Measurements from ENCODE around the gene OR5W2.
"Not testable (repeated sequence)": the region's sequence is repeated elsewhere in the genome, so short reads cannot be mapped to it uniquely, and the experiment has no call there.

The OR5W2 gene

DNA sequence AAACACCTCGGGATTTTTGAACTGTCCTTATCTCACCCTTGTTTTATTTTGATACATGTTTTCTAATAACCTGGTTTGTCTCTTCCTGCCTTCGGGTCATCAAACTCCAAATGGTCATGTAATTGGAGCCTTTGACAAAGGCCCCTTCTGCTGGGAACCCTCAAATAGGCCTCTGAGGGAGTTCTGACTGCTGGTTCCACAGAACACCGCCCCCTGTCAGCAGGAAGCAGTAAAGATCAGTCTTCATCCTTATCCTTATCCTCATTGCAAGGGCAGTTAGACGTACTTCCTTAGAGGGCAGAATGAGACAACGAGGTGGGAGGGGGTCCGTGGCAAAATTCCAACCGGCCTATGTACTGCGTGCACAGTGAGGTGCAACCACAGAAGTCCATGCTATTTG is 19.2 kb downstream of the OR5W2 start:
- TF ChIP-seq, protein P1, sequence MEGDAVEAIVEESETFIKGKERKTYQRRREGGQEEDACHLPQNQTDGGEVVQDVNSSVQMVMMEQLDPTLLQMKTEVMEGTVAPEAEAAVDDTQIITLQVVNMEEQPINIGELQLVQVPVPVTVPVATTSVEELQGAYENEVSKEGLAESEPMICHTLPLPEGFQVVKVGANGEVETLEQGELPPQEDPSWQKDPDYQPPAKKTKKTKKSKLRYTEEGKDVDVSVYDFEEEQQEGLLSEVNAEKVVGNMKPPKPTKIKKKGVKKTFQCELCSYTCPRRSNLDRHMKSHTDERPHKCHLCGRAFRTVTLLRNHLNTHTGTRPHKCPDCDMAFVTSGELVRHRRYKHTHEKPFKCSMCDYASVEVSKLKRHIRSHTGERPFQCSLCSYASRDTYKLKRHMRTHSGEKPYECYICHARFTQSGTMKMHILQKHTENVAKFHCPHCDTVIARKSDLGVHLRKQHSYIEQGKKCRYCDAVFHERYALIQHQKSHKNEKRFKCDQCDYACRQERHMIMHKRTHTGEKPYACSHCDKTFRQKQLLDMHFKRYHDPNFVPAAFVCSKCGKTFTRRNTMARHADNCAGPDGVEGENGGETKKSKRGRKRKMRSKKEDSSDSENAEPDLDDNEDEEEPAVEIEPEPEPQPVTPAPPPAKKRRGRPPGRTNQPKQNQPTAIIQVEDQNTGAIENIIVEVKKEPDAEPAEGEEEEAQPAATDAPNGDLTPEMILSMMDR (IDR thresholded peaks at IDR 0.05; ENCODE audit: extremely low read depth, missing control alignments): no peak

DNA sequence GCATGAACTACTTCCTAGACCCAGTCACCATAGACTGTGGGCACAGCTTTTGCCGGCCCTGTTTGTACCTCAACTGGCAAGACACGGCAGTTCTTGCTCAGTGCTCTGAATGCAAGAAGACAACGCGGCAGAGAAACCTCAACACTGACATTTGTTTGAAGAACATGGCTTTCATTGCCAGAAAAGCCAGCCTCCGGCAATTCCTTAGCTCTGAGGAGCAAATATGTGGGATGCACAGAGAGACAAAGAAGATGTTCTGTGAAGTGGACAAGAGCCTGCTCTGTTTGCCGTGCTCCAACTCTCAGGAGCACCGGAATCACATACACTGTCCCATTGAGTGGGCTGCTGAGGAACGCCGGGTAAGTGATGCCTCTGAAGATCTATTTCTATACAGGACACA is 28.9 kb downstream of the OR5W2 start:
- DNase-seq (ENCODE audit: low spot score): not testable (repeated sequence)

More for the DNA sequence above, 19.2 kb downstream of the OR5W2 start:
- no peak for DNase-seq (ENCODE audit: low spot score)

DNA sequence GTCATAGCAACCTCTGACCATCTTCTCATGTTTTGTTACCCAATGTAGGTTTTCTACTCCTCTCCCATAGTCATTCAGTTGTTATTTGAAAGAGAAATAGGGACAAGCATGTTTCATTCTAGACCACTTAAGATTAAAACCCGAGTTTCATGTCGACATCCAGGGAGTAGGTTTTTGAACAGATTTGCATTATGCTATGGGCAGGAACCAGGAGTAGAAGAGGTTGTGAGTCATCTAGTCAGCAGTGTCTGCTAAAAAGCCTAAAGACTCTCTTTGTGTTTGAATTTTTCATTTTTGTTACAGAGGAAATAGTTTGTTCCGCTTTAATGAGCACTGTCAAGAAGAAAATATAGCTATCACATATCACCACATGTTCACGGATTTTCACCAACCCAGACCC is 29.4 kb downstream of the OR5W2 start:
- not testable (repeated sequence) for DNase-seq (ENCODE audit: low spot score)

DNA sequence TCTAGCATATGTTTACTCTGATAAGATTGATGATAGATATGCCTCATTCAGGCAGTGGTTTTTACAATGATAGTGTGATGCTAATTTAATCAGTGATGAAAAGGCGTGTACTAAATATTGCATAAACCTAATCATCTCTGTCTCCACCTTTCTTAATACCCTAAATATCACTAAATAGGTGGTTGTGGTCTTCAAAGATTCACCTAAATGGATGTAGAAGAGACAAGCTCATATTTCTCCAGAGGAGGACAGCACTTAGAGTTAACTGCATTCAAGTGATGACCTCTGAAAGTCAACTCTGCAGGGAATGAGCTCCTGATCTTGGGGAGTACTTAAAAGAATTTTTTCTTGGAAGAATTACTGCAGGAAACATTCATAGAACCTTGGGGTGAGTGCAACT is 31.4 kb downstream of the OR5W2 start, which contains the start of gene TRIM51:
Gene TRIM51 (plus strand): TSS at position 301 of the 400 bp plus-strand sequence. CDS start 2,132 bp downstream, outside the sequence.
- DNase-seq (ENCODE audit: low spot score): not testable (repeated sequence)

DNA sequence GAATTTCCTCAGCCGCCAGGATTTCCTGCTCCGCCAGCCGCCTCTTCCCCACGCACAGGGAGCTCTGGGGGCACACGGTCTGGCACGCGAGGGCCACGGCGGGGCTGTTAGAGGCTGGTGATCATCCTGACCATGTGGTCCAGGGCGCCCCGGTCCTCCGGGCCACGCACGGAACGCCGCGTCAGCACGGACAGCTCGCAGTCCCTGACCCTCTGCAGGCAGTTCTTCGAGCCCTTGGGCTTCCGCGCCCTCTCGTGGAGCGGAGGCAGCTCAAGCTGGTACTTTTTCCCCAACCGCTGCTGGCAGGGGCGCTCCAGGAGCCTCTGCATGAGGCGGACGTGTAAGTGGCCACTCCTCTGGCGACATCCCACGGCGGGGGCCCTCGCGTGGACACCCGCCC is 41.2 kb downstream of the OR5W2 start:
- DNase-seq (ENCODE audit: low spot score): not testable (repeated sequence)

DNA sequence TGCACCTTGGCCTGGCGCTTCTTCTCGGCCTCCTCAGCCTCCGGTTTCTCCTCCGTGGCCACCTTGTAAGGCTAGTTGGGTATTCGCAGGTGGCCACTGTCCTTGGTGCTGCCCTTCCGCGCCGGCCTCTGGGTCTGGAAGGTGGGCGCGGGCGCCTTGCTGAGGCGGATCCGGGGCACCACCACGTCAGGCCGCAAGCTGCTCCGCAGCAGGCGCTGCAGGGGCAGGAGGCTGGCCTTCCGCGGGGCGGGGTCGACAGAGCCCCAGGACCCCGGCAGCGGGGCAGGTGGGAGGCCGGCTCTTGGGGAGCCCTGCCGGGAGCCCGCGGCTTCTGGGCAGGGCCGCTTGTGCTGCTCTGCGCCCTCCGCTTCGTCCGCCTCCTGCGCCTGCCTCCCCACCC is 41.7 kb downstream of the OR5W2 start:
- DNase-seq (ENCODE audit: low spot score): not testable (repeated sequence)

DNA sequence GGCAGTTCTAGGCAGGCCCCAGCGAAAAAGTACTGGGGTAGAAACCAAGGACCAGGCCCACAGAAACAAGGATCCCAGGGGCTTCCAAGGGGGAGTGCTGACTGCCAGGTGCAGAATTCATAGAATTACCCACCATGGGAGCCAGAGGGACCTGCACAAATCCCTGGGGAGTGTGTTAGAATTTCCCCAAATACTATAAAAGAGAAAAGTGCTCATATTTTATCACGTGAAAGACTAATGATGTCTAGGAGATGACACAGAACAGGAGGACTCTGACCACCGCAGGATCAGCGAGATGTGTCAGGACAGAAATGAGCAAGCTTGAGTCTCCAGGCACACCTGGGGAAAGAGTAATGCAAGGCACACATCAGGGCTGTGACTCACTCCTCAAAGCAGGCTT is 47.0 kb downstream of the OR5W2 start:
- DNase-seq (ENCODE audit: low spot score): not testable (repeated sequence)

All from GM20000 (cell line).